GM12865 (cell line): Measurements from ENCODE around the gene SUSD1.

Source experiments
- DNase-seq: peaks from one replicate; pipeline ENCODE4 v3.0.0; 2010; ENCODE audit warnings: low read depth
- H3K4me3 ChIP-seq: 2 replicates; pipeline ENCODE4 v1.5.1; 2011; ENCODE audit warnings: mild to moderate bottlenecking, low read depth, low read length, control low read depth
- CTCF ChIP-seq: IDR thresholded peaks from 2 replicates; pipeline ENCODE4 v1.5.1; 2011; ENCODE audit warnings: low read length, control low read depth, low read depth, inconsistent platforms; ENCODE audit not compliant: insufficient read depth; ENCODE audit errors: missing control alignments

SUSD1 gene

GRCh38 chr9:112032743-112033142, 142.4 kb downstream of the SUSD1 start:
- DNase-seq: peak; percentile 35
- peak overlapping the region; percentile 28 for H3K4me3 ChIP-seq
- TF ChIP-seq CTCF: no peak

GRCh38 chr9:112032009-112032408, 143.1 kb downstream of the SUSD1 start:
- DNase-seq: peak; percentile 95
- no peak for TF ChIP-seq CTCF
- H3K4me3 ChIP-seq: peak overlapping the region; percentile 39; the same call in 1 of the 2 replicates

GRCh38 chr9:112031400-112031799, 143.7 kb downstream of the SUSD1 start:
- no peak for TF ChIP-seq CTCF
- peak; percentile 73 for DNase-seq
- peak overlapping the region; percentile 39 for H3K4me3 ChIP-seq

GRCh38 chr9:112029921-112030444, 145.1 kb downstream of the SUSD1 start:
- no peak for TF ChIP-seq CTCF
- peak overlapping the region; percentile 80 for H3K4me3 ChIP-seq
- DNase-seq: peak; percentile 69

GRCh38 chr9:112028242-112029221, 146.6 kb downstream of the SUSD1 start:
- no peak for TF ChIP-seq CTCF
- peak overlapping the region; percentile 80 for H3K4me3 ChIP-seq
- DNase-seq: peak; percentile 97

- no peak overlapping the region for H3K4me3 ChIP-seq
- TF ChIP-seq CTCF: no peak
- DNase-seq: no peak
Measured at GRCh38 chr9:112025850-112026249, 149.2 kb downstream of the SUSD1 start.
